ENCODE measurements around the gene CALR3.
A peak's percentile ranks its signal among the peaks of the same experiment; 100 is the strongest.
"Not testable (repeated sequence)": the region's sequence is repeated elsewhere in the genome, so short reads cannot be mapped to it uniquely, and the experiment has no call there.

The CALR3 gene

GRCh38 chr19:16476401-16476800 is 19.6 kb downstream of the CALR3 start:
- Histone ChIP-seq H3K9ac (ENCODE audit: low read length) (no peak overlapping the region), H3K27ac (ENCODE audit: low read depth, low read length) (no peak overlapping the region), H3K27me3 (ENCODE audit: insufficient read depth, low read length) (no peaks in the 10 kb centered on the region), H3K4ac (ENCODE audit: low read depth, low read length) (no peak overlapping the region), H3K4me2 (ENCODE audit: low read length) (no peak overlapping the region), H3K4me3 (ENCODE audit: low read depth, low read length) (no peak overlapping the region), H3K14ac (ENCODE audit: low read length) (no peak overlapping the region), H3K79me2 (ENCODE audit: control insufficient read depth, insufficient read depth, low read length, poor library complexity) (peaks cover 6% of the 10 kb centered on the region), H2AFZ (ENCODE audit: insufficient read depth, low read length, poor library complexity) (no peak overlapping the region), H3K18ac (ENCODE audit: low read length) (no peak overlapping the region), H4K8ac (ENCODE audit: low read depth, low read length) (no peak overlapping the region), H2BK5ac (ENCODE audit: low read depth, low read length, poor library complexity) (no peak overlapping the region), H3K4me1 (ENCODE audit: control insufficient read depth in 1 of 2, insufficient read depth in 2 of 2, low read length in 2 of 2) (peaks cover 2 to 8% of the 10 kb centered on the region in 2 experiments), H2BK12ac (ENCODE audit: low read length) (no peak overlapping the region), H3K36me3 (ENCODE audit: control insufficient read depth in 1 of 2, insufficient read depth in 2 of 2, low read length in 2 of 2) (no peaks in the 10 kb centered on the region), H4K91ac (ENCODE audit: low read depth, low read length) (peak overlapping the region; percentile 67), H2BK120ac (ENCODE audit: insufficient read depth, low read length, poor library complexity) (no peak overlapping the region), H2AK5ac (ENCODE audit: low read length) (no peak overlapping the region), H3K79me1 (ENCODE audit: low read length) (peaks cover 4% of the 10 kb centered on the region), H3K9me3 (ENCODE audit: insufficient read depth, low read depth, low read length) (no peaks in the 10 kb centered on the region), H4K12ac (ENCODE audit: low read depth, low read length) (no peak overlapping the region), H3K23ac (ENCODE audit: low read length) (no peak overlapping the region)
- DNase-seq: peak; percentile 67 to 79
- no CpG with 5 or more reads among the region's 3 CpGs for WGBS (ENCODE audit: extremely low coverage, insufficient coverage, insufficient read length)

GRCh38 chr19:16473875-16474392 is 22.0 kb downstream of the CALR3 start:
- Histone ChIP-seq H3K36me3 (ENCODE audit: control insufficient read depth in 1 of 2, insufficient read depth in 2 of 2, low read length in 2 of 2) (no peaks in the 10 kb centered on the region), H2BK12ac (ENCODE audit: low read length) (no peak overlapping the region), H3K23ac (ENCODE audit: low read length) (no peak overlapping the region), H3K4me3 (ENCODE audit: low read depth, low read length) (no peak overlapping the region), H3K4me1 (ENCODE audit: control insufficient read depth in 1 of 2, insufficient read depth in 2 of 2, low read length in 2 of 2) (peaks cover 5 to 16% of the 10 kb centered on the region in 2 experiments), H3K14ac (ENCODE audit: low read length) (no peak overlapping the region), H3K27ac (ENCODE audit: low read depth, low read length) (no peak overlapping the region), H2AK5ac (ENCODE audit: low read length) (no peak overlapping the region), H3K18ac (ENCODE audit: low read length) (no peak overlapping the region), H3K9ac (ENCODE audit: low read length) (no peak overlapping the region), H2BK5ac (ENCODE audit: low read depth, low read length, poor library complexity) (no peak overlapping the region), H3K9me3 (ENCODE audit: insufficient read depth, low read depth, low read length) (no peaks in the 10 kb centered on the region), H3K4me2 (ENCODE audit: low read length) (no peak overlapping the region), H2AFZ (ENCODE audit: insufficient read depth, low read length, poor library complexity) (no peak overlapping the region), H4K91ac (ENCODE audit: low read depth, low read length) (no peak overlapping the region), H3K79me2 (ENCODE audit: control insufficient read depth, insufficient read depth, low read length, poor library complexity) (peaks cover 8% of the 10 kb centered on the region), H4K8ac (ENCODE audit: low read depth, low read length) (no peak overlapping the region), H3K79me1 (ENCODE audit: low read length) (peaks cover 6% of the 10 kb centered on the region), H3K4ac (ENCODE audit: low read depth, low read length) (no peak overlapping the region), H4K12ac (ENCODE audit: low read depth, low read length) (no peak overlapping the region), H3K27me3 (ENCODE audit: insufficient read depth, low read length) (no peaks in the 10 kb centered on the region), H2BK120ac (ENCODE audit: insufficient read depth, low read length, poor library complexity) (no peak overlapping the region)
- DNase-seq: no peak
- WGBS (ENCODE audit: extremely low coverage, insufficient coverage, insufficient read length): no CpG with 5 or more reads among the region's 13 CpGs

- Histone ChIP-seq H4K12ac (ENCODE audit: low read depth, low read length) (no peak overlapping the region), H3K4me2 (ENCODE audit: low read length) (no peak overlapping the region), H2BK12ac (ENCODE audit: low read length) (no peak overlapping the region), H2AFZ (ENCODE audit: insufficient read depth, low read length, poor library complexity) (no peak overlapping the region), H3K79me1 (ENCODE audit: low read length) (peaks cover 6% of the 10 kb centered on the region), H3K4ac (ENCODE audit: low read depth, low read length) (no peak overlapping the region), H4K8ac (ENCODE audit: low read depth, low read length) (no peak overlapping the region), H3K36me3 (ENCODE audit: control insufficient read depth in 1 of 2, insufficient read depth in 2 of 2, low read length in 2 of 2) (no peaks in the 10 kb centered on the region), H4K91ac (ENCODE audit: low read depth, low read length) (no peak overlapping the region), H2BK5ac (ENCODE audit: low read depth, low read length, poor library complexity) (no peak overlapping the region), H3K9me3 (ENCODE audit: insufficient read depth, low read depth, low read length) (no peaks in the 10 kb centered on the region), H3K4me3 (ENCODE audit: low read depth, low read length) (no peak overlapping the region), H3K79me2 (ENCODE audit: control insufficient read depth, insufficient read depth, low read length, poor library complexity) (peaks cover 8% of the 10 kb centered on the region), H3K18ac (ENCODE audit: low read length) (no peak overlapping the region), H2BK120ac (ENCODE audit: insufficient read depth, low read length, poor library complexity) (no peak overlapping the region), H3K9ac (ENCODE audit: low read length) (no peak overlapping the region), H3K27ac (ENCODE audit: low read depth, low read length) (no peak overlapping the region), H2AK5ac (ENCODE audit: low read length) (no peak overlapping the region), H3K23ac (ENCODE audit: low read length) (no peak overlapping the region), H3K27me3 (ENCODE audit: insufficient read depth, low read length) (no peaks in the 10 kb centered on the region), H3K4me1 (ENCODE audit: control insufficient read depth in 1 of 2, insufficient read depth in 2 of 2, low read length in 2 of 2) (peaks cover 5 to 16% of the 10 kb centered on the region in 2 experiments), H3K14ac (ENCODE audit: low read length) (no peak overlapping the region)
- DNase-seq: no peak
- WGBS (ENCODE audit: extremely low coverage, insufficient coverage, insufficient read length): no CpG with 5 or more reads among the region's 2 CpGs
These were observed 23.0 kb downstream of the CALR3 start for GRCh38 chr19:16472992-16473391.

DNA sequence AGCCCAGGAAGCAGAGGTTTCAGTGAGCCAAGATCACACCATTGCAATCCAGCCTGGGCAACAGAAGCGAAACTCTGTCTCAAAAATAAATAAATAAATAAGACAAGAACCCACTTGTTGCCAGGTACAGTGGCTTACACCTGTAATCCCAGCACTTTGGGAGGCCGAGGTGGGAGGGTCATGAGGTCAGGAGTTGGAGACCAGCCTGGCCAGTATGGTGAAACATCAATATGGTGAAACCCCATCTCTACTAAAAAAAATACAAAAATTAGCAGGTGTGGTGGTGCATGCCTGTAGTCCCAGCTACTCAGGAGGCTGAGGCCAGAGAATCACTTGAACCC is 23.4 kb downstream of the CALR3 start:
- no CpG with 5 or more reads among the region's 2 CpGs for WGBS (ENCODE audit: extremely low coverage, insufficient coverage, insufficient read length)
- not testable (repeated sequence) for H3K27me3 ChIP-seq (ENCODE audit: insufficient read depth, low read length); H3K79me2 ChIP-seq (ENCODE audit: control insufficient read depth, insufficient read depth, low read length, poor library complexity); H3K9ac ChIP-seq (ENCODE audit: low read length); H4K12ac ChIP-seq (ENCODE audit: low read depth, low read length); H2BK120ac ChIP-seq (ENCODE audit: insufficient read depth, low read length, poor library complexity); H3K4ac ChIP-seq (ENCODE audit: low read depth, low read length); H3K18ac ChIP-seq (ENCODE audit: low read length); H3K36me3 ChIP-seq (ENCODE audit: control insufficient read depth in 1 of 2, insufficient read depth in 2 of 2, low read length in 2 of 2); H2AK5ac ChIP-seq (ENCODE audit: low read length); H3K79me1 ChIP-seq (ENCODE audit: low read length); H3K14ac ChIP-seq (ENCODE audit: low read length); H3K23ac ChIP-seq (ENCODE audit: low read length); H3K9me3 ChIP-seq (ENCODE audit: insufficient read depth, low read depth, low read length); H2BK12ac ChIP-seq (ENCODE audit: low read length)
- Histone ChIP-seq H3K4me1 (ENCODE audit: control insufficient read depth in 1 of 2, insufficient read depth in 2 of 2, low read length in 2 of 2) (peaks cover 5 to 16% of the 10 kb centered on the region in 2 experiments), H4K91ac (ENCODE audit: low read depth, low read length) (peak overlapping the region; percentile 44), H4K8ac (ENCODE audit: low read depth, low read length) (peak overlapping the region; percentile 61), H3K4me2 (ENCODE audit: low read length) (peak overlapping the region; percentile 98), H3K4me3 (ENCODE audit: low read depth, low read length) (peak overlapping the region; percentile 81), H3K27ac (ENCODE audit: low read depth, low read length) (peak overlapping the region; percentile 57), H2AFZ (ENCODE audit: insufficient read depth, low read length, poor library complexity) (peak overlapping the region; percentile 48), H2BK5ac (ENCODE audit: low read depth, low read length, poor library complexity) (peak overlapping the region; percentile 7)
- DNase-seq: peak in 1 of 2 donors; percentile 25
